Progenitor cell of endocrine pancreas (in vitro differentiated cells): ENCODE data around the gene LDLR. TPM values are rescaled to one million over a fixed set of nuclear protein-coding genes. Genes with fewer than 3 reads are reported as not detected.

Source experiments
- DNase-seq: peaks from one replicate; pipeline ENCODE4 v3.0.0; 2021; ENCODE audit warnings: low spot score; ENCODE audit not compliant: unreplicated experiment
- H3K27ac Mint-ChIP-seq: 2 replicates; pipeline ENCODE4 v1.8.0; 2021; ENCODE audit warnings: mild to moderate bottlenecking, moderate library complexity, mixed read lengths
- H3K27me3 Mint-ChIP-seq: 2 replicates; pipeline ENCODE4 v1.8.0; 2021; ENCODE audit warnings: mixed read lengths
- H3K36me3 Mint-ChIP-seq: 2 replicates; pipeline ENCODE4 v1.8.0; 2022; ENCODE audit warnings: mixed read lengths; ENCODE audit not compliant: insufficient read depth
- H3K4me1 Mint-ChIP-seq: 2 replicates; pipeline ENCODE4 v1.8.0; 2021; ENCODE audit warnings: low read depth, mixed read lengths
- H3K4me3 Mint-ChIP-seq: 2 replicates; pipeline ENCODE4 v1.8.0; 2021; ENCODE audit warnings: low read depth, mild to moderate bottlenecking, moderate library complexity, mixed read lengths
- H3K9me3 Mint-ChIP-seq: 2 replicates; pipeline ENCODE4 v1.8.0; 2021; ENCODE audit warnings: low read depth, mixed read lengths
- microRNA-seq: library from miRNA; unstranded; fragments of <30 nt; microRNA quantifications from one replicate; pipeline ENCODE4 v1.1.0, GENCODE V29; 2020; ENCODE audit warnings: borderline number of aligned reads; ENCODE audit not compliant: unreplicated experiment
- total RNA-seq: library from RNA; stranded (reverse); gene quantifications from 2 replicates; pipeline ENCODE4 v1.2.1, GENCODE V29; 2021
- TF ChIP-seq, protein P1 (sequence below): fragments of 200-600 bp; sonication (generic); IDR thresholded peaks from one replicate; pipeline ENCODE4 v1.5.0; 2021; ENCODE audit warnings: antibody characterized with exemption, mild to moderate bottlenecking; ENCODE audit not compliant: unreplicated experiment

Gene LDLR
- total RNA-seq, 1 donor from 2014 or later = 73.2 TPM

DNA sequence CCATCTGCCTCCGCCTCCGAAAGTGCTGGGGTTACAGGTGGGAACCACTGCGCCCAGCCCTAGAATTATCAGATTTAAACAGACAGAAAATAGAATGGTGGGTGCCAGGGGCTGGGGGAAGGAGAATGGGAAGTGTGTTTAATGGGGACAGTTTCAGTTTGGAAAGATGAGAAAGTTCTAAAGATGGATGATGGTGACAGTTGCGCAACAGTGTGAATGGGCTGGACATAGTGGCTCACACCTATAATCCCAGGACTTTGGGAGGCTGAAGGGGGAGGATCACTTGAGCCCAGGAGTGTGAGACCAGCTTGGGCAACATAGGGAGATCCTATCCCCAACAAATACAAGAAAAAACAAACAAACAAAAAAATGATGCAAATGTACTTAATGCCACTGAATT lies 92.2 kb downstream of the LDLR start:
- peaks cover 16% of the 10 kb centered on the region for H3K36me3 Mint-ChIP-seq
- TF ChIP-seq, protein P1, sequence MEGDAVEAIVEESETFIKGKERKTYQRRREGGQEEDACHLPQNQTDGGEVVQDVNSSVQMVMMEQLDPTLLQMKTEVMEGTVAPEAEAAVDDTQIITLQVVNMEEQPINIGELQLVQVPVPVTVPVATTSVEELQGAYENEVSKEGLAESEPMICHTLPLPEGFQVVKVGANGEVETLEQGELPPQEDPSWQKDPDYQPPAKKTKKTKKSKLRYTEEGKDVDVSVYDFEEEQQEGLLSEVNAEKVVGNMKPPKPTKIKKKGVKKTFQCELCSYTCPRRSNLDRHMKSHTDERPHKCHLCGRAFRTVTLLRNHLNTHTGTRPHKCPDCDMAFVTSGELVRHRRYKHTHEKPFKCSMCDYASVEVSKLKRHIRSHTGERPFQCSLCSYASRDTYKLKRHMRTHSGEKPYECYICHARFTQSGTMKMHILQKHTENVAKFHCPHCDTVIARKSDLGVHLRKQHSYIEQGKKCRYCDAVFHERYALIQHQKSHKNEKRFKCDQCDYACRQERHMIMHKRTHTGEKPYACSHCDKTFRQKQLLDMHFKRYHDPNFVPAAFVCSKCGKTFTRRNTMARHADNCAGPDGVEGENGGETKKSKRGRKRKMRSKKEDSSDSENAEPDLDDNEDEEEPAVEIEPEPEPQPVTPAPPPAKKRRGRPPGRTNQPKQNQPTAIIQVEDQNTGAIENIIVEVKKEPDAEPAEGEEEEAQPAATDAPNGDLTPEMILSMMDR = no peak
- peaks cover 3% of the 10 kb centered on the region for H3K4me1 Mint-ChIP-seq
- H3K4me3 Mint-ChIP-seq = no peak overlapping the region
- no peak for DNase-seq
- no peak overlapping the region for H3K27ac Mint-ChIP-seq
- H3K9me3 Mint-ChIP-seq = peaks cover 5% of the 10 kb centered on the region
- H3K27me3 Mint-ChIP-seq = no peaks in the 10 kb centered on the region

Small RNA genes within 50 kb of the gene (microRNA-seq; reads per million reads assigned to microRNA genes)
- gene MIR6886 = 4.2 reads per million

Other genes starting within 250 kb of the LDLR start
- gene C19orf38, start 241.0 kb upstream of the LDLR start, total RNA-seq = 0.31 and 0.33 TPM in 2 replicates
- gene CARM1, start 217.9 kb upstream of the LDLR start, total RNA-seq = 77.6 and 86.0 TPM in 2 replicates
- 49.1 and 53.3 TPM in 2 replicates for gene YIPF2, start 160.8 kb upstream of the LDLR start, total RNA-seq
- gene TIMM29, start 160.7 kb upstream of the LDLR start, total RNA-seq = 25.6 and 29.4 TPM in 2 replicates
- gene SMARCA4, start 128.4 kb upstream of the LDLR start, total RNA-seq = 327 and 334 TPM in 2 replicates
- gene SPC24, start 66.3 kb downstream of the LDLR start, total RNA-seq = 22.8 and 24.3 TPM in 2 replicates
- 27.6 and 29.1 TPM in 2 replicates for gene KANK2, start 108.1 kb downstream of the LDLR start, total RNA-seq
- not detected in 2 replicates for gene ANGPTL8, start 150.2 kb downstream of the LDLR start, total RNA-seq
- 88.0 and 89.1 TPM in 2 replicates for gene DOCK6, start 173.1 kb downstream of the LDLR start, total RNA-seq
- gene TSPAN16, start 206.7 kb downstream of the LDLR start, total RNA-seq = not detected in 2 replicates